Fibroblast of skin of scalp (primary cell): ENCODE measurements around the gene NUDT22.

Experiments used
- DNase-seq: peaks from one replicate; pipeline ENCODE4 v3.0.0-alpha.2; 2013

Gene NUDT22

GRCh38 chr11:64206457-64207255 lies 19.4 kb upstream of the NUDT22 start, which contains the start of gene FERMT3:
Gene FERMT3, plus strand, starts transcription at chr11:64206721. Its CDS starts 644 bp downstream, at chr11:64207365.
- DNase-seq: no peak

- DNase-seq: peak; percentile 82
Observed at GRCh38 chr11:64207256-64208085, 18.6 kb upstream of the NUDT22 start.

GRCh38 chr11:64208086-64208795 lies 17.8 kb upstream of the NUDT22 start:
- DNase-seq: no peak

GRCh38 chr11:64208796-64209562 lies 17.1 kb upstream of the NUDT22 start:
- DNase-seq: no peak

GRCh38 chr11:64209563-64209843 lies 16.6 kb upstream of the NUDT22 start:
- DNase-seq: no peak

- DNase-seq: no peak
Observed at GRCh38 chr11:64210301-64211020, 15.6 kb upstream of the NUDT22 start.

GRCh38 chr11:64211181-64211872 lies 14.7 kb upstream of the NUDT22 start:
- DNase-seq: no peak

- DNase-seq: no peak
Observed at GRCh38 chr11:64216879-64217278, 9.2 kb upstream of the NUDT22 start.

- DNase-seq: no peak
Observed at GRCh38 chr11:64218628-64219353, 7.3 kb upstream of the NUDT22 start.

- no peak for DNase-seq
Observed at GRCh38 chr11:64219354-64219684, 6.8 kb upstream of the NUDT22 start.

GRCh38 chr11:64219755-64220154 lies 6.3 kb upstream of the NUDT22 start:
- no peak for DNase-seq

- no peak for DNase-seq
Observed at GRCh38 chr11:64220271-64220670, 5.8 kb upstream of the NUDT22 start.

GRCh38 chr11:64220798-64221197 lies 5.3 kb upstream of the NUDT22 start:
- DNase-seq: no peak

- DNase-seq: no peak
Observed at GRCh38 chr11:64222651-64223000, 3.4 kb upstream of the NUDT22 start.

GRCh38 chr11:64223001-64223651 lies 2.9 kb upstream of the NUDT22 start:
- DNase-seq: no peak

GRCh38 chr11:64224151-64224890 lies 1.8 kb upstream of the NUDT22 start:
- no peak for DNase-seq

GRCh38 chr11:64224891-64225607 lies 1.0 kb upstream of the NUDT22 start:
- DNase-seq: no peak

- no peak for DNase-seq
Observed at GRCh38 chr11:64226507-64227051, 505 bp downstream of the NUDT22 start.
